Hepatocyte (in vitro differentiated cells): ENCODE measurements around the gene ARFGEF3. TPM values are rescaled to one million over a fixed set of nuclear protein-coding genes. Genes with fewer than 3 reads are reported as not detected.

Source experiments
- DNase-seq: peaks from one replicate; pipeline ENCODE4 v3.0.0-alpha.2; 2016; ENCODE audit warnings: low spot score
- H2AFZ ChIP-seq: fragments of 200-600 bp; sonication (generic); 2 replicates; pipeline ENCODE4 v1.6.0; 2016; ENCODE audit warnings: antibody characterized with exemption, mild to moderate bottlenecking
- H3K27ac ChIP-seq: fragments of 200-600 bp; sonication (generic); 2 replicates; pipeline ENCODE4 v1.5.1; 2016; ENCODE audit warnings: mild to moderate bottlenecking
- H3K27me3 ChIP-seq: fragments of 200-600 bp; sonication (generic); 2 replicates; pipeline ENCODE4 v1.6.1; 2016
- H3K36me3 ChIP-seq: fragments of 200-600 bp; sonication (generic); replicated peaks from 2 replicates; pipeline ENCODE4 v1.5.1; 2016; ENCODE audit warnings: low read depth; ENCODE audit not compliant: insufficient read depth
- H3K4me1 ChIP-seq: fragments of 200-600 bp; sonication (generic); 2 replicates; pipeline ENCODE4 v1.5.1; 2016; ENCODE audit warnings: mild to moderate bottlenecking, moderate library complexity; ENCODE audit not compliant: insufficient read depth
- H3K4me2 ChIP-seq: fragments of 200-600 bp; sonication (generic); 2 replicates; pipeline ENCODE4 v1.6.0; 2016
- H3K4me3 ChIP-seq: fragments of 200-600 bp; sonication (generic); 2 replicates; pipeline ENCODE4 v1.5.1; 2016; ENCODE audit warnings: mild to moderate bottlenecking
- H3K79me2 ChIP-seq: fragments of 200-600 bp; sonication (generic); 2 replicates; pipeline ENCODE4 v1.6.0; 2017; ENCODE audit warnings: mild to moderate bottlenecking
- H3K9me2 ChIP-seq: fragments of 200-600 bp; sonication (generic); replicated peaks from 2 replicates; pipeline ENCODE4 v1.6.0; 2017; ENCODE audit warnings: mild to moderate bottlenecking; ENCODE audit not compliant: insufficient read depth
- H3K9me3 ChIP-seq: fragments of 200-600 bp; sonication (generic); 2 replicates; pipeline ENCODE4 v1.5.1; 2016; ENCODE audit warnings: low read depth, mild to moderate bottlenecking
- H4K20me1 ChIP-seq: fragments of 200-600 bp; sonication (generic); 2 replicates; pipeline ENCODE4 v1.6.0; 2016; ENCODE audit warnings: mild to moderate bottlenecking; ENCODE audit not compliant: insufficient read depth, poor library complexity, severe bottlenecking
- CTCF ChIP-seq: fragments of 200-600 bp; sonication (generic); IDR thresholded peaks from 2 replicates; pipeline ENCODE4 v1.5.1; 2016; ENCODE audit warnings: antibody characterized with exemption, mild to moderate bottlenecking; ENCODE audit not compliant: poor library complexity
- EZH2 ChIP-seq: fragments of 200-600 bp; sonication (generic); IDR thresholded peaks from 2 replicates; pipeline ENCODE4 v1.6.1; 2016; ENCODE audit warnings: antibody characterized with exemption, mild to moderate bottlenecking, borderline replicate concordance
- EZH2phosphoT487 ChIP-seq: fragments of 200-600 bp; sonication (generic); IDR thresholded peaks from one replicate; pipeline ENCODE4 v1.6.1; 2018; ENCODE audit warnings: antibody characterized with exemption, mild to moderate bottlenecking, low read depth, moderate library complexity; ENCODE audit not compliant: unreplicated experiment, severe bottlenecking
- WGBS: methylation state at CpG from one replicate; pipeline ENCODE4 v1.1.6; 2016; ENCODE audit warnings: low lambda C conversion rate; ENCODE audit errors: missing lambda C conversion rate; 5-methylcytosine and 5-hydroxymethylcytosine counted together
- polyA plus RNA-seq: library from polyadenylated mRNA; unstranded; fragments of >200 nt; fragmentation: Nextera tagmentation; extraction: Ambion mirVana; gene quantifications from 2 replicates; pipeline ENCODE4 v1.2.1, GENCODE V29; 2016
- total RNA-seq: library from RNA; depleted of rRNA; stranded (reverse); fragments of >200 nt; gene quantifications from 2 replicates; pipeline ENCODE4 v1.2.3, GENCODE V29; 2014

ARFGEF3 gene
- total and polyA plus RNA-seq, 2 experiments from 2014 or later: 0.83 to 3.9 TPM

GRCh38 chr6:138264372-138264880 lies 102.7 kb downstream of the ARFGEF3 start:
- H4K20me1 ChIP-seq: no peaks in the 10 kb centered on the region
- no peaks in the 10 kb centered on the region for H3K27me3 ChIP-seq
- TF ChIP-seq EZH2phosphoT487 (no peak), EZH2 (no peak), CTCF (no peak)
- H3K4me2 ChIP-seq: no peak overlapping the region
- no peak overlapping the region for H2AFZ ChIP-seq
- DNase-seq: no peak
- no peaks in the 10 kb centered on the region for H3K9me3 ChIP-seq
- H3K4me3 ChIP-seq: no peak overlapping the region
- no peaks in the 10 kb centered on the region for H3K9me2 ChIP-seq
- H3K79me2 ChIP-seq: no peaks in the 10 kb centered on the region
- H3K27ac ChIP-seq: no peak overlapping the region
- no peaks in the 10 kb centered on the region for H3K36me3 ChIP-seq
- no peaks in the 10 kb centered on the region for H3K4me1 ChIP-seq

GRCh38 chr6:138266095-138266494 lies 104.4 kb downstream of the ARFGEF3 start:
- H3K9me2 ChIP-seq: no peaks in the 10 kb centered on the region
- no peak for TF ChIP-seq EZH2
- no peak for TF ChIP-seq CTCF
- no peak for TF ChIP-seq EZH2phosphoT487
- H3K9me3 ChIP-seq: no peaks in the 10 kb centered on the region
- no peaks in the 10 kb centered on the region for H4K20me1 ChIP-seq
- no peak overlapping the region for H3K27ac ChIP-seq
- no peak for DNase-seq
- WGBS: 89% methylated on average over 3 of the region's 3 CpGs
- H3K79me2 ChIP-seq: no peaks in the 10 kb centered on the region
- no peaks in the 10 kb centered on the region for H3K27me3 ChIP-seq
- no peaks in the 10 kb centered on the region for H3K4me1 ChIP-seq
- H2AFZ ChIP-seq: no peak overlapping the region
- H3K4me2 ChIP-seq: no peak overlapping the region
- no peaks in the 10 kb centered on the region for H3K36me3 ChIP-seq
- no peak overlapping the region for H3K4me3 ChIP-seq

GRCh38 chr6:138267971-138268895 lies 106.5 kb downstream of the ARFGEF3 start:
- TF ChIP-seq CTCF: no peak
- no peak for TF ChIP-seq EZH2
- TF ChIP-seq EZH2phosphoT487: no peak
- H3K27ac ChIP-seq: no peak overlapping the region
- H3K27me3 ChIP-seq: no peaks in the 10 kb centered on the region
- H3K36me3 ChIP-seq: no peaks in the 10 kb centered on the region
- no peaks in the 10 kb centered on the region for H3K9me3 ChIP-seq
- no peak overlapping the region for H3K4me3 ChIP-seq
- no peaks in the 10 kb centered on the region for H4K20me1 ChIP-seq
- peak overlapping the region; percentile 20 for H3K4me2 ChIP-seq
- no peaks in the 10 kb centered on the region for H3K79me2 ChIP-seq
- no peak for DNase-seq
- no peak overlapping the region for H2AFZ ChIP-seq
- no peaks in the 10 kb centered on the region for H3K9me2 ChIP-seq
- no peaks in the 10 kb centered on the region for H3K4me1 ChIP-seq
- 46% methylated on average over 11 of the region's 11 CpGs for WGBS
